NCI-H226 (cell line): Measurements from ENCODE around the gene MAZ.

Source experiments
- DNase-seq: peaks from one replicate; pipeline ENCODE4 v3.0.0-alpha.2; 2015

MAZ gene

DNA sequence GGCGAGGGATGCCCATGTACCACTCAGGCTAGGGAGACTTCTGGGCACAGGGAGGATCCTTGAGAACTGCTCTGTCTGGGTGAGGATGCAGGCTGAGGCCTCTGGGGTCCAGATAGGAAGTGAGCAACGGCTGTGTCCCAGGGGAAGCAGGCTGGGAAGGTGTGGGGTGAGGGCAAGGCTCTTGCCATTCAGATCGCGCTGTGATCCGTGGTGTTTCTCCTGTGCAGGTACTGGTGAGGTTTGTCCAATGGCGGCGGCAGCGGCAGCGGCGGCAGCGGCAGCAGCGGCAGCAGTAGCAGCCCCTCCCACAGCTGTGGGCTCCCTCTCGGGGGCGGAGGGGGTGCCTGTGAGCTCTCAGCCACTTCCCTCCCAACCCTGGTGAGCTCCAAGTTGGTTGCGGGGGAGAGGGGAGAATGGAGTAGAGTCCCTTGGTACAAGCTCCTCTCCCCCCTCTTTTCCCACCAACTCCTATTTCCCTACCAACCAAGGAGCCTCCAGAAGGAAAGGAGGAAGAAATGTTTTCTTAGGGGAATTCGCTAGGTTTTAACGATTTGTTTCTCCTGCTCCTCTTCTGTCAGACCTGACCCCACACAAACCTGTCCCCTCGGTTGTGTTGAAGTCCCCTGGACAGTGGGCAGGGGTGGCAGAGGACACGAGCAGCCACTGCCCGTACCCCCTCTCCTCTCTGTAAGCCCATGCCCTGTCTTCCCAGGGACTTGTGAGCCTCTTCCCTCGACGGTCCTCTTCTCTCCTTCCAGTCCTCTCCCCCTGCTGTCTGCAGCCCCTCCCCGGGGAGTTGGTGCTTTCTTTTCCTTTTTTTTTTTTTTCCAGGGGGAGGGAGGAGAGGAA, 3.7 kb downstream of the MAZ start:
- no peak for DNase-seq

GRCh38 chr16:29810699-29811169, 4.4 kb downstream of the MAZ start:
- no peak for DNase-seq

DNA sequence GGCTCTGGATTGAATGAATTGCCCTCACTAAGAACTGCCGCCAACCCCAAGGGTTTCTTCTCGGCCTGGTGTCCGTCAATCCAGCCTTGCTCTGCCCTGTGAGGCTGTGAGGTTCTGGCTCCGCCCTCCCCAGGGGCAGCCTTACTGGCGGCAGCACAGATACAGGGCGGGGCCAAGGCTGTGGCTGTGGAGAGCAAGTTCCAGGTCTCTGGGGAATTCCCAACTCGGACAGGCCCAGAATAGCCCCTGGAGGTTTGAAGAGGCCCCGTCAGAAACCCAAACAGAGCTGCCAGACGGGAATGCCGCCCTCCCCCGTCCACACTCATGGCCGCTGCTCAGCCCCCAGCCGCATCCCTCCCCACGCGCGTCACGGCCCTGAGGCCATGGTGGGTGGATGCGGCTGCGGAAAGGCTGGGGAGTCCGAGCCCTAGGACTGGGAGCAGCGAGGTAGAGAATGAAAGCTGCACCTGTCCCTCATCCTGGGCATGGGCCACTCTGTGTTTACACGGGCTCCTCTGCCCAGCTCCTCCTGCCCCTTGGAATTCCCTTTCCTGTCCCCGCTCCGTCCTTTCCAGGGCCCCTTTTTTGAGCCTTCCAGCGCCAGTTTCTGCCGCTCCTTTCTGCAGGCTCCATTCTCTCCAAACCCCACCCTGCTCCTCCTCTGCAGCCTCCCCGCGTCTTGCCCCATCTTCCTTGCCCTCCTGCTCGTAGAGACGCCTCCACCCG, 5.0 kb downstream of the MAZ start:
- peak; percentile 97 for DNase-seq

DNA sequence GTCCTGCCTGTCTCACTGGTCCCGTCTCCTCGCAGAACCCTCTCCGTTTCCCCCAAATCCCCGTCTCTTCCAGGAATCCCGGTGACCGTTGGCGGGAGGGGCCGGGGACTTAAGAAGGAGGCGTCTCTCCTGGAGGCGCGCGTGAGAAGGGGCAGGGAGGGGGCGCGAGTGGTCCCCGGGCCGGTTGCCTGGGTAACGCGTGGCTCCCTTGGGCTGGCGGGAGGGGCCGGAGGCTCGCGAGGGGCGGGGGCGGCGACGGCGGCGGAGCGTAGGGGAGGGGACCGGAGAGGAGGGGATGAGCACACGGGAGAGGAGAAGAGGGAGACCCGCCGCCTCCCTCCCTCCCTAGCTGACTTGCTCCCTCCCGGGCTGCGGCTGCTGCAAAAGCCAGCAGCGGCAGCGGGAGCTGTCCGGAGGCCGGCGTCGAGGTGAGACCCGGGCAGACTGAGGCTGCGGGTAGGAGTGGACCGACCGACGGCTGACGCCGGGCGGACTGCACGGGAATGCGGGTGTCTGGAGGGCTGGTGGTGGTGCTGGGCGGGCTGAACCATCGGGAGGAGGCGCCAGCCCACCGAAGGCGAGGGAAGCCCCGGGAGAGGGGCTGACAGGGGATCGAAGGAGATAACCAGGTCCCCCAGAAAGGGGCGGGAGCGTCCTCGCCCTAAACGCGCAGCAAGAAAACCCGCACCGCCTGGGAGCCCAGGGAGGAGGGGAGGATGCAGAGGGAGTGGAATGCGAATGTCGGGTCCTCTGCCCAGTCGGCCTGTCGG, 5.8 kb downstream of the MAZ start, which contains the start of gene PRRT2:
TSS of gene PRRT2 (plus strand) at position 298 of the 770 bp plus-strand sequence. CDS start 862 bp downstream, outside the sequence.
- DNase-seq: no peak

- DNase-seq: no peak
These were observed 6.7 kb downstream of the MAZ start for GRCh38 chr16:29812754-29813643.

GRCh38 chr16:29813644-29814562, 7.6 kb downstream of the MAZ start:
- DNase-seq: no peak

- no peak for DNase-seq
These were observed 8.3 kb downstream of the MAZ start for GRCh38 chr16:29814592-29814991.

DNA sequence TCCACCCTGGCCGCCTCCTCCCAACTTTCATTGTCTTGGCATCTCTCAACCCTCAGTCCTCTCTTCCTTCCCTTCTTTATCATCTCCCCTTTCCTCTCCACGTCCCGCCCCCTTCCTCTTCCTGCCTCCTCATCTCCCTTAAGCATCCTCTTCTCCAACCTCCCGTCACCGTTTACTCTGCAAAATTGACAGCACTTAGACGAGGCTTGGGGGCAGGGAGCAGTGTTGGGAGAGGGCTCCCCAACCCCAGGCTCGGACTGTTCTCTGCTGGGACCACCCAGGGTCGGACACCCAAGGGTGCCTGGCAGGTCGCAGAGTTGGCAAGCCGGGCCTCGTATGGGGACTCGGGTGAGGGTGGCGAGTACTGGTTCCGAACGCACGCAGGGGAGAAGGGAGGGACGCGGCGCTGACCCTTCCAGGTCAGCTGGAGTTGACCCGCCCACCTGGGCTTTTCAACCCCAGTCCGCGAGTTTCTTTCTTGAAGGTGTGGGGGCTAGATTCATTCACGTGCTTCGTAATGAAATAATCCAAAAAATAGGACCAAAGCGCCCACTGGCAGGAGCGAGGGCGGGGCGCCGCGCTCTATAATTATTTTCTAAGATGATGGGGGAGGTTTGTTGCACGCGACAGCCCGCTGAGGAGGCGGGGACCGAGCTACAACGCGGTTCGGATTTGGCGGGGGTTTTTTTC, 8.8 kb downstream of the MAZ start:
- no peak for DNase-seq

DNA sequence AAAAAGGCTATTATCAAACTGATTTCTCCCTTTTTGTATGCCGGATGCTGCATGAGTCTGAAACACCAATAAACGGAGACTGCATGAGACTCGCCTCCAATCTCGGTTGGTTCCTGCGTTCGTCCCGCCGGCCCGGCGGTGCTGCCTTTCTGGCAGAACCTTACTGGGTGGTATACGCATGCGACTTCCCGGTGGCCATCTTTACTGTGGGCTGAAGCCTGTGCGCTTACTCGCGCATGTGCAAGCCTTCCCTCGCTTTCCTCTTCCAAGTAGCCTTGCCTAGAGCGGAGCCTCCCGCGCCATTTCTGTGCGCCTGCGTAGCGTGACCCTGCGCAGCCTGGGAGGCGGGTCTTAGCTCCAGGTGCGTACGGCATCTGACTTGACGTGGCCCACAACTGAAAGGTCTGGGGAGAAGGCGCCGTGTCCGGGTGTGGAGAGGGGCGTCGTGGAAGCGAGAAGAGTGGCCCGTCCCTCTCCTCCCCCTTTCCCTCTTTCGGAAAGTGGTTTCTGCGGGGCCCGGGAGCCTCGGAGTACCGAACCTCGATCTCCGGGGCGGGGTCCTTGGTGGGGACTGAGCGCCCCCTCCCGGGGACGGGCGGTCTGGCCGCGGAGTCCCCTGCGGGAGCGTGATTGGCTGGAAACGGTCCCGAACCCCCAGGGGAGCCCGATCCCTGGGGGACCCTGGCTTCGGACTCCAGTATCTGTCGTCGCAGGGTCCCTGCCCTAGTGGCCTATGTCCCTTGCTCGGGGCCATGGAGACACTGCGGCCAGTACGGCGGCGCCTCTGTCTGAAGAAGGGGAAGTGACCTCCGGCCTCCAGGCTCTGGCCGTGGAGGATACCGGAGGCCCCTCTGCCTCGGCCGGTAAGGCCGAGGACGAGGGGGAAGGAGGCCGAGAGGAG, 9.7 kb downstream of the MAZ start, which contains the start of gene PAGR1:
TSS of gene PAGR1 (plus strand) at position 360 of the 901 bp plus-strand sequence. CDS start at position 734, 374 bp downstream.
- peak; percentile 98 for DNase-seq

DNA sequence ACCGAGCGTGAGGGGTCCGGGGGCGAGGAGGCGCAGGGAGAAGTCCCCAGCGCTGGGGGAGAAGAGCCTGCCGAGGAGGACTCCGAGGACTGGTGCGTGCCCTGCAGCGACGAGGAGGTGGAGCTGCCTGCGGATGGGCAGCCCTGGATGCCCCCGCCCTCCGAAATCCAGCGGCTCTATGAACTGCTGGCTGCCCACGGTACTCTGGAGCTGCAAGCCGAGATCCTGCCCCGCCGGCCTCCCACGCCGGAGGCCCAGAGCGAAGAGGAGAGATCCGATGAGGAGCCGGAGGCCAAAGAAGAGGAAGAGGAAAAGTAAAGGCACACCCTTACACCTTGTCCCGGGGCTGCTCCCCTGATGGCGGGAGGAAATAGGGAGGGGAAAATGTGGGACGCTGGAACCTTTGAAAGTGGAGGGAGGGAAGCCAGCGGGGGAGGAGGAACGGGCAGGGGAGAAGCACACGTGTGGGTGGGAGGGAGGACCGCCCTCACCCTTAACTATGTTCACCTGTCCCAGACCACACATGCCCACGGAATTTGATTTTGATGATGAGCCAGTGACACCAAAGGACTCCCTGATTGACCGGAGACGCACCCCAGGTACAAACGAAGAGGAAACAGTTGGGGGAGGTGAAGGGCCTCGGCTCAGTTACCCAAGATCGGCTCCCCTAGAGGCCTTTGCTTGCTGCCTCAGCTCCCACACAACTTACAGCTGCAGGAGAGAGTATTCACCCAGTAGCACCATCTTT, 10.5 kb downstream of the MAZ start:
- peak; percentile 79 for DNase-seq

DNA sequence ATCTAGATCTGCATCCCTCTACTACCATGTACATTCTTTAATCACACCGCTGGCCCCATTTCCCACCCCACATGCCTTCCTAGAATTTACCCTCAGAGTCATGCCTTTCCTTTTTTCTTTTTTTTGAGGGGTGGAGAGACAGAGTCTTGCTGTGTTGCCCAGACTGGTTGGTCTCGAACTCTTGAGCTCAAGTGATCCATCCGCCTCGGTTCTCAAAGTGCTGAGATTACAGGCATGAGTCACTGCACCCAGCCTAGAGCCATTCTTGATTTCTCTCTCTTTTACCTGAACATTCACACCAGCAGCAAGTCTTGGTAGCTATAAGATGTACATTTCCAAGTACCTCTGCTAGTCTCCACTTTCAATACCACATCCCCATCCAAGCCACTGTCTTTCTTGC, 11.8 kb downstream of the MAZ start:
- no peak for DNase-seq

DNA sequence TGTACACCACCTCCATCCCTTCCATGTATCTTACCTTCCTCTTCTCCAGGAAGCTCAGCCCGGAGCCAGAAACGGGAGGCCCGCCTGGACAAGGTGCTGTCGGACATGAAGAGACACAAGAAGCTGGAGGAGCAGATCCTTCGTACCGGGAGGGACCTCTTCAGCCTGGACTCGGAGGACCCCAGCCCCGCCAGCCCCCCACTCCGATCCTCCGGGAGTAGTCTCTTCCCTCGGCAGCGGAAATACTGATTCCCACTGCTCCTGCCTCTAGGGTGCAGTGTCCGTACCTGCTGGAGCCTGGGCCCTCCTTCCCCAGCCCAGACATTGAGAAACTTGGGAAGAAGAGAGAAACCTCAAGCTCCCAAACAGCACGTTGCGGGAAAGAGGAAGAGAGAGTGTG, 13.2 kb downstream of the MAZ start:
- no peak for DNase-seq

DNA sequence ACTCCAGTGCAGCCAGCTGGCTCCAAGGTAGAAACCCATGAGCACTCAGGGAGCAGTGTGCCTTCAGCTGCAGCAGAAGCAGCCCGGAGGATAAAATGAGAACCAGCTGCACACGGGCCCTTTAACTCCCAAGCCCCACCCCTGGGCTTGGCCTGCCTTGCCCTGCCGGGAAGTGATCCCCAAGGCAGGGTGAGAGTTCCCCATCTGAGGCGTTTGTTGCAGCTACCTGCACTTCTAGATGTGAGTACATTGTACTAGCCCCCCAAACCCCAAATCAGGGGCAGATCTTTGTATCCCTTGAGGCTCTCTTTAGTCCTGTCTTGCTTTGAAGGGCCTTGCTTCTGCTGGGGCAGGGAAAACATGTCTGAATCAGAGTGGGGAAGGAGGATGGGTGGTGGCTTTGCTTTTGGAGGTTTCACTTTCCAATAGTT, 14.0 kb downstream of the MAZ start, which contains the start of gene MVP:
TSS of gene MVP (plus strand) at position 192 of the 431 bp plus-strand sequence. CDS start 10,088 bp downstream, outside the sequence.
- peak; percentile 71 for DNase-seq

GRCh38 chr16:29820730-29821642, 14.7 kb downstream of the MAZ start:
- peak; percentile 68 for DNase-seq

DNA sequence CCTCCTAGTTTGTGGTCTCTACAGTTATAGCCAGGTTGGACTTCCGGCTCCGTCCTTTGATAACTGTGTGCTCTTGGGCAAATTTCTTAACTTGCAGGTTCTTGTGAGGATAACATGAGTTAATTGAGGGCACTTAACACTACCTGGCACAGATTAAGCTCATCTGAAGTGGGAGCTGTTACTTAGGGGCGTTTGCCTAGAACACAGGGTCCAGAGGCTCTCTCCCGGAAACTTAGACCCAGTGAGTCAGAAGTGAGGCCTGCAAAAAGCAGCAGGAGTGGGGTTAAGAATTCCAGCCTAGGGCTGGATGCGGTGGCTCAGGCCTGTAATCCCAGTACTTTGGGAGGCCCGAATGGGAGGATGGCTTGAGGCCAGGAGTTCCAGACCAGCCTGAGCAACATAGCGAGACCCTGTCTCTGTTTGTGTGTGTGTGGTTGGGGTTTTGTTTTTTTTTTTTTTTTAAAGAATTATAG, 15.3 kb downstream of the MAZ start:
- peak; percentile 93 for DNase-seq

GRCh38 chr16:29824589-29825144, 18.3 kb downstream of the MAZ start:
- peak; percentile 67 for DNase-seq
